ENCODE data around the gene DNASE2B.

Gene DNASE2B

GRCh38 chr1:84398175-84399155 is at the start of gene DNASE2B:
DNASE2B (plus strand) TSS chr1:84398484; CDS start chr1:84398565, 81 bp downstream.
- no peak for DNase-seq

GRCh38 chr1:84348759-84349158 is 49.5 kb upstream of the DNASE2B start:
- no peak for DNase-seq

- DNase-seq, result no peak
Observed at GRCh38 chr1:84350104-84350503, 48.2 kb upstream of the DNASE2B start.

GRCh38 chr1:84350550-84350949 is 47.7 kb upstream of the DNASE2B start:
- no peak for DNase-seq

GRCh38 chr1:84352298-84353106 is 45.8 kb upstream of the DNASE2B start:
- DNase-seq, result no peak

GRCh38 chr1:84353695-84354094 is 44.6 kb upstream of the DNASE2B start:
- no peak for DNase-seq

GRCh38 chr1:84355556-84355955 is 42.7 kb upstream of the DNASE2B start:
- DNase-seq, result no peak

GRCh38 chr1:84356881-84357280 is 41.4 kb upstream of the DNASE2B start:
- no peak for DNase-seq

GRCh38 chr1:84358695-84359094 is 39.6 kb upstream of the DNASE2B start:
- no peak for DNase-seq

- DNase-seq, result no peak
Observed at GRCh38 chr1:84360316-84360715, 38.0 kb upstream of the DNASE2B start.

- DNase-seq, result no peak
Observed at GRCh38 chr1:84361796-84362195, 36.5 kb upstream of the DNASE2B start.

GRCh38 chr1:84363019-84363418 is 35.3 kb upstream of the DNASE2B start:
- DNase-seq, result no peak

GRCh38 chr1:84363622-84364021 is 34.7 kb upstream of the DNASE2B start:
- no peak for DNase-seq

GRCh38 chr1:84365225-84366221 is 32.8 kb upstream of the DNASE2B start:
- DNase-seq, result no peak

- DNase-seq, result no peak
Observed at GRCh38 chr1:84366786-84367185, 31.5 kb upstream of the DNASE2B start.

- no peak for DNase-seq
Observed at GRCh38 chr1:84367219-84367618, 31.1 kb upstream of the DNASE2B start.

GRCh38 chr1:84368441-84368840 is 29.8 kb upstream of the DNASE2B start:
- DNase-seq, result no peak

- no peak for DNase-seq
Observed at GRCh38 chr1:84370266-84370665, 28.0 kb upstream of the DNASE2B start.

GRCh38 chr1:84370831-84371394 is 27.4 kb upstream of the DNASE2B start:
- DNase-seq, result no peak

- no peak for DNase-seq
Observed at GRCh38 chr1:84373436-84374141, 24.7 kb upstream of the DNASE2B start.

GRCh38 chr1:84374991-84375696 is 23.1 kb upstream of the DNASE2B start:
- no peak for DNase-seq

Data from NCI-H1048 (cell line).